DOHH2 (cell line): Measurements from ENCODE around the gene PITX1.

Experiments
- EZH2phosphoT487 ChIP-seq: fragments of 200-600 bp; sonication (generic); IDR thresholded peaks from 2 replicates; pipeline ENCODE4 v1.6.1; 2017; ENCODE audit warnings: borderline replicate concordance, mild to moderate bottlenecking, antibody characterized with exemption, low read length, moderate library complexity, mixed read lengths
- TF ChIP-seq, protein P1 (sequence below): fragments of 200-600 bp; sonication (generic); IDR thresholded peaks from one replicate; pipeline ENCODE4 v1.5.1; 2014; ENCODE audit warnings: antibody characterized with exemption, mild to moderate bottlenecking, low read depth, low read length; ENCODE audit not compliant: poor library complexity, severe bottlenecking

DNA sequence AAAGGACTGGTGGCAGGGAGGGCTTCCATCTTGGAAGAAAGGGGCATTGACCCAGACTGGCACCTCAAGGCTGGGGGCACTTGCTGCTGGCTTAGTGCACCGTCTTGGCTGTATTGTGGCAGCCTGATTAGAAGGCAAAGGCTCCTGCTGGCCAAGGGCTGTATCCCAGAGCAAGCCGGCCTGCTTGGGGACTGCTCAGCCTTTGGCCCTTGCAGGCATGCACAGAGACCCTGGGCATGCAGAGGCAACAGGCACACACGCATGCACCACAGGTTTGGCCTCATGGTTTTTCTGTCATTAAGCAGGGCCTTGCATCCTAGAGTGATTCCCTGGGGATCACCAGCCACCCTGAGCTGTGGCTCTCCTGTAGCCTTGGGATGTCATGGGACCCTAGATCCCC, 29.0 kb downstream of the PITX1 start:
- TF ChIP-seq, protein P1, sequence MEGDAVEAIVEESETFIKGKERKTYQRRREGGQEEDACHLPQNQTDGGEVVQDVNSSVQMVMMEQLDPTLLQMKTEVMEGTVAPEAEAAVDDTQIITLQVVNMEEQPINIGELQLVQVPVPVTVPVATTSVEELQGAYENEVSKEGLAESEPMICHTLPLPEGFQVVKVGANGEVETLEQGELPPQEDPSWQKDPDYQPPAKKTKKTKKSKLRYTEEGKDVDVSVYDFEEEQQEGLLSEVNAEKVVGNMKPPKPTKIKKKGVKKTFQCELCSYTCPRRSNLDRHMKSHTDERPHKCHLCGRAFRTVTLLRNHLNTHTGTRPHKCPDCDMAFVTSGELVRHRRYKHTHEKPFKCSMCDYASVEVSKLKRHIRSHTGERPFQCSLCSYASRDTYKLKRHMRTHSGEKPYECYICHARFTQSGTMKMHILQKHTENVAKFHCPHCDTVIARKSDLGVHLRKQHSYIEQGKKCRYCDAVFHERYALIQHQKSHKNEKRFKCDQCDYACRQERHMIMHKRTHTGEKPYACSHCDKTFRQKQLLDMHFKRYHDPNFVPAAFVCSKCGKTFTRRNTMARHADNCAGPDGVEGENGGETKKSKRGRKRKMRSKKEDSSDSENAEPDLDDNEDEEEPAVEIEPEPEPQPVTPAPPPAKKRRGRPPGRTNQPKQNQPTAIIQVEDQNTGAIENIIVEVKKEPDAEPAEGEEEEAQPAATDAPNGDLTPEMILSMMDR: no peak
- TF ChIP-seq EZH2phosphoT487: no peak
